Left hindlimb (tissue), 1 donor: ENCODE data around the gene BZW1.

Source experiments
- DNase-seq: peaks from one replicate; pipeline ENCODE4 v3.0.0-alpha.2; 2018

Gene BZW1

GRCh38 chr2:200843993-200844948 lies 32.6 kb downstream of the BZW1 start:
- DNase-seq = no peak

GRCh38 chr2:200845194-200845593 lies 33.5 kb downstream of the BZW1 start:
- no peak for DNase-seq

GRCh38 chr2:200845669-200846325 lies 34.1 kb downstream of the BZW1 start:
- DNase-seq = no peak

- no peak for DNase-seq
Observed at GRCh38 chr2:200847269-200847668, 35.6 kb downstream of the BZW1 start.

- no peak for DNase-seq
Observed at GRCh38 chr2:200847939-200848338, 36.2 kb downstream of the BZW1 start.

GRCh38 chr2:200850512-200851256 lies 39.0 kb downstream of the BZW1 start:
- no peak for DNase-seq

- DNase-seq = no peak
Observed at GRCh38 chr2:200851398-200852248, 39.9 kb downstream of the BZW1 start.

GRCh38 chr2:200852605-200853004 lies 40.9 kb downstream of the BZW1 start:
- DNase-seq = no peak

GRCh38 chr2:200856806-200857205 lies 45.1 kb downstream of the BZW1 start:
- no peak for DNase-seq

GRCh38 chr2:200860092-200860795 lies 48.5 kb downstream of the BZW1 start:
- no peak for DNase-seq

- DNase-seq = no peak
Observed at GRCh38 chr2:200861617-200862155, 50.0 kb downstream of the BZW1 start.

GRCh38 chr2:200862532-200863000 lies 50.9 kb downstream of the BZW1 start:
- peak; percentile 38 for DNase-seq

- no peak for DNase-seq
Observed at GRCh38 chr2:200863782-200864175, 52.1 kb downstream of the BZW1 start.

GRCh38 chr2:200864176-200865034 lies 52.7 kb downstream of the BZW1 start, which contains the start of gene CLK1:
CLK1 (minus strand) TSS chr2:200864658; CDS start chr2:200861862, 2,796 bp downstream.
- peak; percentile 97 for DNase-seq

GRCh38 chr2:200869014-200869413 lies 57.3 kb downstream of the BZW1 start:
- DNase-seq = no peak

GRCh38 chr2:200871151-200871550 lies 59.4 kb downstream of the BZW1 start:
- no peak for DNase-seq

- no peak for DNase-seq
Observed at GRCh38 chr2:200873560-200873959, 61.9 kb downstream of the BZW1 start.
